ENCODE measurements around the gene MICAL2. TPM values are rescaled to one million over a fixed set of nuclear protein-coding genes. Genes with fewer than 3 reads are reported as not detected.

MICAL2 gene
- total and polyA plus RNA-seq, 2 of the 13 experiments (the other 11 are each of a cell fraction or from before 2014, with no cell fraction given) = 0.78 to 1.1 TPM

DNA sequence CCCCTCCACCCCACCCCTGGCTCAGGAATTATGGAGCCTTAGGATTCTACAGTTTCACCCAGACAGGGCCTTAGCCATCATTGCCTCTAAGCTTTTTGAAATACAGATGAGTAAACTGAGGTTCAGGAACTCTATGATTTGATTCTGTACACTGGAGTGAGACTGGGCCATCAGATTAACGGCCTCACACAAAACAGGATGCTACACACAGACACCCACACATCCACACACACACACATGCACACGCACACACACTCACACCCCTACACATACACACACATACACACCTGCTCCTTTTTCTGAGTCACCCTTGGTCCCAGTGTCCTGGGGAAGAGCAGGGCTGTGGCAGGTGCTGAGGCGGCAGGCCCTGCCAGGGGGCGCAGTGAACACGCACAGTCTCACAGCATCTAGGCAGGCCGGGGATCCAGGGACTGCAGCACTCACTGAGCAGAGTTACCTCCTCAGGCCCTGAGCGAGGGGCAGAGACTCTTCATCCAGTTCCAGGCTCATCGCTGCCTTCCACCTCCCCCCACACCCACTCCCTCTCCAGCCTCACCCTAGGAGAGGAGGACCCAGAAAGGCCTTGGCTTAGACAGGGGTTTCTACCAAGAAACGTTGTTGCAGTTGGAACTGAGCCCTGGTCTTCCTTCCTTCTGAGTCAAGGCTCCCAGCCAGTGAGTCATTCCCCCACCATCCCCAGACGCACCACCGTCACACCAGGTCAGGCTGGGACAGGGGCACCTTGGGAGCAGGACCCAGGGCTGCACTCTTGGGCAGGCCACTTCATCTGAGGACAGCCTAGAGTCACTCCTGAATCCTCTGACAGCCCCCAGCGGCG lies 177.2 kb downstream of the MICAL2 start (continued):
- peak; percentile 51 for TF ChIP-seq ZNF687 (CRISPR knock-in tag; IDR thresholded peaks at IDR 0.05)
- TF ChIP-seq TEAD3 (CRISPR knock-in tag; optimal IDR thresholded peaks at IDR 0.05; ENCODE audit: borderline replicate concordance) = no peak

DNA sequence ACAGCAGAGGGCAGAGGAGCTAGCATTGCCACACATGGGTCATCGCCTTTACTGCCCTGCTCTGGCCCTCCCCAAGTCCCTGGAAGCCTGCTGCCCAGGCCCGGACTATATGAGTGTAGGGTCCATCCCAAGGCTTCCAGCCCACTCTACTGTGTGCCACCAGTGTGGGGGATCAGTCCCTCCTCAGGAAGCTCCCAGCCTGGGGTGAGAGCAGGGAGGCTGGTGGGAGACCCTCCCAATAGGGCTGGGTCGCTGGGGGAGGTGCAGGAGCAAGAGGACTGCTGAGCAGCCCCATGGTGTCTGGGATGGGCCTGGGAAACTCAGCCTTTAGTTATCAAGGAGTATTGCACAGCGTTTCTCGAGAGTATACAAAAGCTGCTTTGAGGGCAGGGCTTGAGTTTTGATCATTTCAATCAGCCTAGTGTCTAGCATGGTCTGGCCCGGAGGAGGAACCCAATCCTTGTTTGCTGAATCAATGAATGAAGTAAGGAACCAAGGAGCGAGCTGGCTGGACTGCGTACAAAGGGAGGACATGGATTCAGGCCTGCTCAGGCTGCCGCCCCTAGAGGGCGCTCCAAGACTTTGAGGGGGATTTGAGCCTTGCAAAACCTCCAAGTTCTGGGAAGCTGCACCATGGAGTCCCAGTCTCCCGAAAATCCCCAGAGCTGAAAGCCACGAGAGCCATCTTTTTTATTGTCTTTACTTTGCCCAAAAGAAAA lies 178.0 kb downstream of the MICAL2 start:
- Histone ChIP-seq H3K79me2 (ENCODE audit: insufficient read depth, low read length) (no peaks in the 10 kb centered on the region), H3K27me3 (ENCODE audit: control insufficient read depth in 1 of 2, insufficient read depth in 2 of 2, low read length in 2 of 2) (peaks cover 0 to 9% of the 10 kb centered on the region in 2 experiments; a peak in 3 of 5 replicates), H3K4me1 (ENCODE audit: insufficient read depth, low read length) (peaks cover 10% of the 10 kb centered on the region), H3K9me3 (ENCODE audit: low read length) (no peaks in the 10 kb centered on the region), H3K27ac (ENCODE audit: extremely low read length, insufficient read depth, low read length) (no peak overlapping the region), H4K20me1 (ENCODE audit: insufficient read depth, low read length) (no peaks in the 10 kb centered on the region), H3K9ac (ENCODE audit: insufficient read depth, low read depth, low read length) (no peak overlapping the region), H2AFZ (ENCODE audit: low read length) (no peak overlapping the region), H3K36me3 (replicated peaks in 1 of 2; ENCODE audit: control insufficient read depth in 1 of 2, insufficient read depth in 2 of 2, low read length in 2 of 2) (no peaks in the 10 kb centered on the region), H3K4me2 (ENCODE audit: low read depth, low read length) (peak overlapping the region; percentile 45), H3K4me3 (replicated peaks in 1 of 3; ENCODE audit: insufficient read depth in 1 of 3, low read depth in 2 of 3, low read length in 3 of 3) (0 out of 6 replicates have a peak overlapping the region, but pooled peaks of 1 of the 3 experiments have one; percentile 27)
- ATAC-seq (peak; percentile 84), FAIRE-seq (peak; percentile 61), DNase-seq (ENCODE audit: low spot score) (peak; percentile 58)
- in situ Hi-C loops (cut with HindIII; ENCODE audit: extremely low pct_ligation_motif_present, low pct_unique_long_range_greater_than_20kb) = loop anchor here (10.0 to 25.0 kb wide), 2 partner anchors 354 to 476 kb away; no protein-coding TSS in a partner anchor
- 11% methylated on average over 10 of the region's 12 CpGs for WGBS (ENCODE audit: low lambda C conversion rate)
- intact Hi-C loops (cut with micrococcal nuclease; ENCODE audit: unreplicated experiment) = no loop called here
- ChIA-PET POLR2A (interaction anchor here (1.3 kb wide), 1 partner anchor 89 kb away, joined by 5 read pairs; the partner anchor contains the start of gene PARVA), CTCF (ENCODE audit: low intra/inter-chr PET ratio, low total read pairs) (interaction anchor here (2.3 kb wide), 1 partner anchor 605 kb away, joined by 11 read pairs; no protein-coding TSS in a partner anchor)
- no TSS peak for BruUV-seq (replicated peaks)
- no peak for TF ChIP-seq ZUFSP (CRISPR knock-in tag; IDR thresholded peaks at IDR 0.05; ENCODE audit: borderline replicate concordance)
- TF ChIP-seq ZFY (CRISPR knock-in tag; IDR thresholded peaks at IDR 0.05) = peak; percentile 7; the same call in 1 of the 2 replicates
- TF ChIP-seq THAP9 (CRISPR knock-in tag; IDR thresholded peaks at IDR 0.05; ENCODE audit: borderline replicate concordance) = 0 out of 2 replicates have a peak, but pooled peaks have one; percentile 26
- no peak for TF ChIP-seq GMEB2 (CRISPR knock-in tag; IDR thresholded peaks at IDR 0.05; ENCODE audit: low read depth)
